OCI-M1 (cell line): ENCODE data around the gene TBX10.
"Not testable (repeated sequence)": the region's sequence is repeated elsewhere in the genome, so short reads cannot be mapped to it uniquely, and the experiment has no call there.

Experiments
- DNase-seq: peaks from one replicate; lab custom pipeline; 2025; lab: John Stamatoyannopoulos, UW

The TBX10 gene

GRCh38 chr11:67664213-67664585 lies 24.6 kb upstream of the TBX10 start:
- DNase-seq = no peak

- no peak for DNase-seq
Measured at GRCh38 chr11:67663532-67664212, 24.1 kb upstream of the TBX10 start.

- no peak for DNase-seq
Measured at GRCh38 chr11:67662835-67663531, 23.4 kb upstream of the TBX10 start.

DNA sequence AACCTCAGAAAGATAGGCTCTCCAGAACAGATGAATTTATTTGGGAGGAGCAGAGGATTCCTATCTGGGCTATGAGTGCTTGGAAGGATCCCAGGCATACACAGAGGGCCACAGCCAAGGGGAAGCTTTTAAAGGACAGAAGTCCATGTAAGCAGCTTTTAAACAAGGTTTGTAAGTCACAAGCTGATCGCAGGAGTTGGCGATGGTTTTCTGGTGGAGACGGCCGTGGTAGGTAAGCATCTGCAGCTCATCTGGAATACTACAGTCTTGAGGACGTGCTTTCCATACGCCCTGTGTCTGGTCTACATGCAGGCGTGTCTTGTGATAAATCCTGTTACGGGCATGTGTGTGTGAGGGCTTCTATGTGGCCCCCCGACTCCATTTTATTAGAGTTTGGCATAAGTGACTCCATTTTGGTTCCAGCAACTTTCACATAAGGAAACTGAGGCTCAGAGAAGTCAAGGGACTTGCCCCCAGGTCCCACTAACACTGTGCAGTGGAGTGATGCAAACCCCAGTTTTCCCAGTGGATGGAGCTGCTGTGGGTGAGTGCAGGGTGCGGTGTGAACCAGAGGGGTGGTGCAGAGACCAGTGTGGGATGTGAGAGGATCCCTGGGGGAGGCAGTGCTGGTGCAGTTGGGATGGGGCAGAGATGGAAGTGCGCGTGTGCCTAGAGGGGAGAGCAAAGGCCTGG lies 22.7 kb upstream of the TBX10 start:
- no peak for DNase-seq

DNA sequence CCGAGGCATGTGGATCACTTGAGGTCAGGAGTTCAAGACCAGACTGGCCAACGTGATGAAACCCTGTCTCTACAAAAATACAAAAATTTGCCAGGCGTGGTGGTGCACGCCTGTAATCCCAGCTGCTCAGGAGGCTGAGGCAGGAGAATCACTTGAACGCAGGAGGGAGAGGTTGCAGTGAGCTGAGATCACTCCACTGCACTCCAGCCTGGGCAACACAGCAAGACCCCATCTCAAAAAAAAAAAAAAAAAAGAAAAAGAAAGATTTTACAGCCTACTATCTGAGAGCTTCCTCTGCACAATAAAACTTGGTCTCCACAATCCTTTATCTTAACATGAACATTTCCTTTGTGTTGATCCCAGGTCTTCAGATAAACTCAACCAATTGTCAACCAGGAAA lies 21.2 kb upstream of the TBX10 start:
- not testable (repeated sequence) for DNase-seq

DNA sequence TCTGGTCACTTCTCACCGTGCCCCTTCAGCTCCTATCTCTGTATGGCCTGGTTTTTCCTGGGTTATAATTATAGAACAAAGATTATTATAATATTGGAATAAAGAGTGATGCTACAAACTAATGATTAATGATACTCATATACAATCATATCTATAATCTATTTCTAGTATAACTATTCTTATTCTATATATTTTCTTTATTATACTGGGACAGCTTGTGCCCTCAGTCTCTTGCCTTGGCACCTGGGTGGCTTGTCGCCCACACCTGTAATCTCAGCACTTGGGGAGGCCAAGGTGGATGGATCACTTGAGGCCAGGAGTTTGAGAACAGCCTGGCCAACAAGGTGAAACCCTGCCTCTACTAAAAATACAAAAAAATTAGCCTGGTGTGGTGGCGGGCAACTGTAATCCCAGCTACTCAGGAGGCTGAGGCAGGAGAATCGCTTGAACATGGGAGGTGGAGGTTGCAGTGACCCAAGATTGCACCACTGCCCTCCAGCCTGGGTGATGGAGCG lies 20.1 kb upstream of the TBX10 start:
- DNase-seq = not testable (repeated sequence)

DNA sequence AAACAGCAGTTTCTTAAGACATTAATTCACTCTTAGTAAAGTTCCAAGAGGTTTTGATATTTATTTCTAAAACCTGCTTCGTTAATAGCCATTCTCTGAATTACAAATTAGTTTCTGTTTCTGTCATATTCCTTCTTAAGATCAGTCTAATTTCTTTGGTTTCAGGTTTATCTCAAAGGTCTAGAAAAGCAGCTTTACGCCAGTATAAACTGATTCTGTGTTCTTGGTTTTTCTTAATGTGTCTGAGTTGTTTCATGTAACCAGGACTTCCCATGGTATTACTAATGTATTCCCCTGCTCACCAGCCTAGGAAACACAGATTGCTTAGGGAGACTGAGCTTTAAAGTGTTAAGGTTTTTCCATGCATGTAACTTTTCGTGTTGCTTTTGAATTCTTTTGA lies 17.7 kb upstream of the TBX10 start:
- DNase-seq = no peak

GRCh38 chr11:67656278-67656922 lies 16.8 kb upstream of the TBX10 start:
- peak; percentile 74 for DNase-seq

DNA sequence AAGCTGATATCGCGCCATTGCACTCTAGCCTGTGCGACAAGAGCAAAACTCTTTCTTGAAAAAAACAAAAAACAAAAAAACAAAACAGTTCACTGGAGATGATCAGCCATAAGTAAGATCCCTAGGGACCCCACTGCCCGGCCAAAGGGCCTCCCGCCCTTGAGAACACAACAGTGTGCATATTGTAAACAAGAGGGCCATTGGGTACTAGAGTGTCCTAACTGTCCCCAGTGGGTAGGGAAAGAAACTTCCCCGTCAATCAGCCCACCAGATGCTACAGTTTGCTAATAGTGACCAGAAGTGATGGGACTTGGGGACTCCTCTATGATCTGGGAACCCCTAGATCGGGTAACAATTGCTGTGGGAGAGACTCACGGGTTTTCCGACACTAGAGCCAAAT lies 14.7 kb upstream of the TBX10 start:
- no peak for DNase-seq

- DNase-seq = no peak
Measured at GRCh38 chr11:67652965-67653845, 13.6 kb upstream of the TBX10 start.

- DNase-seq = no peak
Measured at GRCh38 chr11:67651976-67652781, 12.6 kb upstream of the TBX10 start.

- DNase-seq = no peak
Measured at GRCh38 chr11:67649634-67650510, 10.3 kb upstream of the TBX10 start.

- no peak for DNase-seq
Measured at GRCh38 chr11:67648796-67649613, 9.4 kb upstream of the TBX10 start.

DNA sequence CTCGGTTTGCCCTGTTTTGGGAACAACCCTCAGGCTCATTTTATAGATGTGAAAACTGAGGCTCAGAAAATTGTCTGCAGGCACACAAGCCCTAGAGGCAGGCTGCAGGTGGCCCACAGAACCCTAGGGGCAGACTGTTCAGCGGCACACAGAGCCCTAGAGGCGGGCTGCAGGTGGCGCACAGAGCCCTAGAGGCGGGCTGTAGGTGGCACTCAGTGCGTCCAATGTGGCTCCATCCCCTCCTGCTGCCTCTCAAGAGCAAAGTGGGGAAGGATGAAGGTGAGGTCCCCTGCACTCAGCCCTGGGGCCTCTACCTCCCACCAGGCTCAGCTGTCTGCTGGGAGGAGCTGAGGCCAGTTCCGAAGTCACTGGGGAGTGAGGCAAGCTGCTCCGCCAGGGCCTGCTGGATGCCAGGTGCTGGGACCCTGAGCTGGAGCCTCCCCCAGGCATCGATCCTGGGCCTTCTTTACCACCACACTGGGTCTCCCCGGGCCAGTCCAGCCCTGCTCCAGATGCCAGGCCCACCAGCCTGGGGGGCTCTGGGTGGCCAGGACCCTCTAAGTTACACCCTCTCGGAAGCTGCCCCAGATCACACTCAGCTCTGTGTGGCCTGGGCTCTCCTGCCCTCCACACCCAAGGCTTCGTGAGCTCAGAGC lies 8.7 kb upstream of the TBX10 start:
- DNase-seq = no peak

GRCh38 chr11:67647471-67647870 lies 7.9 kb upstream of the TBX10 start:
- no peak for DNase-seq

DNA sequence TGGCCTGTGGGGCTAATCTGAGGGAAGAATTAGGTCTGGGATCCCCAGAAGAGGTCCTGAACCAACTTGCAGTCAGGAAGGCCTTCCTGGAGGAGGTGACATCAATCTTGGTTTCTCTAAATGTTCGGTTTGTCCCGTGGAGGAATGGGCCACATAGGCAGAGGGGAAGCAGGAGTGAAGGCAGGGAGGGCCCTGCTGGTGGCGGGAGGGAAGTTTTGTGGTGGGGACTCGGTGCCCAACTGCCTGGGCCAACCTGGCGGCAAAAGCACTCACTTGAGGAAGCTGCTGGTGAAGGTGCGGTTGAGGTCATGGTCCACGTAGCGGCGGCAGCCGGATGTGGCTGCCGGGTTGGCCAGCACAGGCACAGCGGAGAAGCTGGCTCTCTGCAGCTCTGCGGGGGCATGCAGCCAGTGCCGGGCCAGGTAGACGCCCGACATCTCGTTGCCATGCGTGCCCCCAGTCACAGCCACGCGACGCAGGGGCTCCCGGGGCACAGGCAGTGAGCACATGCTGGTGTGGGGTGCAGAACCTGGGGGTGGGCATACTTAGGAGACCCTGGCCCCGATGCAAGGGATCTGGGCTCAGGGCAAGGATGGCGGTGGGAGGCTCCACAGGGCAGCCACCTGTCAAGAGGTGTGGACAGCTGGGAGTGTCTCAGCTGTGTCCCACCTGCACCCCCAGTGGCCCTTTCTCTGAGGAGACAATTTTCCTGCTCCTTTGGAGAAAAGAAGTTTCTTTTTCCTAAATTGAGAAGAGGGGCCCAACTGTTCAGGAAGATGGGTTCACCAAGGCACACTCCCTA lies 7.2 kb upstream of the TBX10 start:
- no peak for DNase-seq
